Neural progenitor cell (in vitro differentiated cells): ENCODE data around the gene ACP3. TPM values are rescaled to one million over a fixed set of nuclear protein-coding genes. Genes with fewer than 3 reads are reported as not detected.

Source experiments
- DNase-seq: peaks from one replicate; pipeline ENCODE4 v3.0.0-alpha.2; 2016; ENCODE audit warnings: low spot score
- H2AFZ ChIP-seq: fragments of 200-600 bp; sonication (generic); replicated peaks from 2 replicates; pipeline ENCODE4 v1.6.1; 2016; ENCODE audit warnings: antibody characterized with exemption
- H3F3A ChIP-seq: fragments of 200-600 bp; sonication (generic); 2 replicates; pipeline ENCODE4 v1.6.1; 2016; ENCODE audit warnings: antibody characterized with exemption, low read depth
- H3K27ac ChIP-seq: fragments of 200-600 bp; sonication (generic); 2 replicates; pipeline ENCODE4 v1.5.1; 2016; ENCODE audit warnings: mild to moderate bottlenecking
- H3K27me3 ChIP-seq: fragments of 200-600 bp; sonication (generic); 2 replicates; pipeline ENCODE4 v1.6.1; 2016; ENCODE audit warnings: mild to moderate bottlenecking, moderate library complexity
- H3K36me3 ChIP-seq: fragments of 200-600 bp; sonication (generic); 2 replicates; pipeline ENCODE4 v1.5.1; 2016
- H3K4me1 ChIP-seq: fragments of 200-600 bp; sonication (generic); 2 replicates; pipeline ENCODE4 v1.6.1; 2016; ENCODE audit warnings: mixed run types
- H3K4me2 ChIP-seq: fragments of 200-600 bp; sonication (generic); 2 replicates; pipeline ENCODE4 v1.6.1; 2016
- H3K4me3 ChIP-seq: fragments of 200-600 bp; sonication (generic); 2 replicates; pipeline ENCODE4 v1.5.1; 2016
- H3K79me2 ChIP-seq: fragments of 200-600 bp; sonication (generic); 2 replicates; pipeline ENCODE4 v1.6.1; 2016; ENCODE audit warnings: low read depth
- H3K9ac ChIP-seq: fragments of 200-600 bp; sonication (generic); 2 replicates; pipeline ENCODE4 v1.6.1; 2016
- H3K9me3 ChIP-seq: fragments of 200-600 bp; sonication (generic); 2 replicates; pipeline ENCODE4 v1.5.1; 2016; ENCODE audit warnings: low read depth
- H4K20me1 ChIP-seq: fragments of 200-600 bp; sonication (generic); 2 replicates; pipeline ENCODE4 v1.6.1; 2016; ENCODE audit warnings: low read depth
- H3K27ac Mint-ChIP-seq: 3 replicates; pipeline ENCODE4 v1.8.0; 2021; ENCODE audit warnings: mixed read lengths
- H3K27me3 Mint-ChIP-seq: 2 replicates; pipeline ENCODE4 v1.8.0; 2022; ENCODE audit warnings: low read depth, mild to moderate bottlenecking, inconsistent platforms, moderate library complexity, mixed read lengths; ENCODE audit not compliant: insufficient read depth
- H3K36me3 Mint-ChIP-seq: 3 replicates; pipeline ENCODE4 v1.8.0; 2021; ENCODE audit warnings: mixed read lengths
- H3K4me1 Mint-ChIP-seq: 3 replicates; pipeline ENCODE4 v1.8.0; 2021; ENCODE audit warnings: mixed read lengths
- H3K4me3 Mint-ChIP-seq: 3 replicates; pipeline ENCODE4 v1.8.0; 2021; ENCODE audit warnings: mild to moderate bottlenecking, moderate library complexity, mixed read lengths
- H3K9me3 Mint-ChIP-seq: 3 replicates; pipeline ENCODE4 v1.8.0; 2020; ENCODE audit warnings: mixed read lengths
- CTCF ChIP-seq: fragments of 200-600 bp; sonication (generic); IDR thresholded peaks from 2 replicates; pipeline ENCODE4 v1.5.1; 2017; ENCODE audit warnings: antibody characterized with exemption, mild to moderate bottlenecking
- EZH2 ChIP-seq: fragments of 200-600 bp; sonication (generic); IDR thresholded peaks from 2 replicates; pipeline ENCODE4 v1.6.1; 2017; ENCODE audit warnings: antibody characterized with exemption, mild to moderate bottlenecking, moderate library complexity
- EZH2phosphoT487 ChIP-seq: fragments of 200-600 bp; sonication (generic); IDR thresholded peaks from 2 replicates; pipeline ENCODE4 v1.6.1; 2017; ENCODE audit warnings: antibody characterized with exemption
- total RNA-seq: library from RNA; depleted of rRNA; stranded (reverse); fragments of >200 nt; gene quantifications from 2 replicates; pipeline ENCODE4 v1.2.3, GENCODE V29; 2015; ENCODE audit warnings: low replicate concordance

Gene ACP3
- total RNA-seq, 1 donor from 2014 or later, result not detected

GRCh38 chr3:132351222-132351806 lies 34.1 kb downstream of the ACP3 start:
- Histone ChIP-seq H2AFZ (peak overlapping the region; percentile 73), H3K4me2 (no peak overlapping the region), H3K36me3 (no peaks in the 10 kb centered on the region), H4K20me1 (no peaks in the 10 kb centered on the region), H3K27me3 (no peaks in the 10 kb centered on the region), H3F3A (no peaks in the 10 kb centered on the region), H3K4me3 (no peak overlapping the region), H3K79me2 (no peaks in the 10 kb centered on the region), H3K27ac (no peak overlapping the region), H3K9ac (no peak overlapping the region), H3K4me1 (peaks cover 10% of the 10 kb centered on the region), H3K9me3 (no peaks in the 10 kb centered on the region)
- no peak for DNase-seq
- no peaks in the 10 kb centered on the region for H3K36me3 Mint-ChIP-seq
- no peaks in the 10 kb centered on the region for H3K9me3 Mint-ChIP-seq
- H3K4me3 Mint-ChIP-seq, result no peak overlapping the region
- peaks cover 29% of the 10 kb centered on the region for H3K4me1 Mint-ChIP-seq
- H3K27ac Mint-ChIP-seq, result peak overlapping the region; percentile 31
- TF ChIP-seq CTCF (no peak), EZH2phosphoT487 (no peak), EZH2 (no peak)
- H3K27me3 Mint-ChIP-seq, result no peaks in the 10 kb centered on the region

GRCh38 chr3:132352556-132353143 lies 35.4 kb downstream of the ACP3 start:
- Histone ChIP-seq H3K36me3 (no peaks in the 10 kb centered on the region), H3K79me2 (no peaks in the 10 kb centered on the region), H3K27me3 (no peaks in the 10 kb centered on the region), H4K20me1 (no peaks in the 10 kb centered on the region), H3K9ac (no peak overlapping the region), H2AFZ (peak overlapping the region; percentile 17), H3K9me3 (no peaks in the 10 kb centered on the region), H3K27ac (no peak overlapping the region), H3K4me3 (no peak overlapping the region), H3K4me2 (no peak overlapping the region), H3K4me1 (peaks cover 10% of the 10 kb centered on the region), H3F3A (no peaks in the 10 kb centered on the region)
- Mint-ChIP-seq H3K27ac (peak overlapping the region; percentile 76), H3K4me1 (peaks cover 28% of the 10 kb centered on the region), H3K27me3 (no peaks in the 10 kb centered on the region), H3K36me3 (no peaks in the 10 kb centered on the region), H3K9me3 (no peaks in the 10 kb centered on the region), H3K4me3 (no peak overlapping the region)
- TF ChIP-seq EZH2 (no peak), CTCF (peak; percentile 99), EZH2phosphoT487 (no peak)
- peak; percentile 78 for DNase-seq

- no peaks in the 10 kb centered on the region for H3K9me3 Mint-ChIP-seq
- H3K4me3 Mint-ChIP-seq, result no peak overlapping the region
Observed at GRCh38 chr3:132354916-132355702, 37.9 kb downstream of the ACP3 start.

More at GRCh38 chr3:132354916-132355702, 37.9 kb downstream of the ACP3 start:
- Histone ChIP-seq H2AFZ (no peak overlapping the region), H3K27ac (no peak overlapping the region), H3K9me3 (no peaks in the 10 kb centered on the region), H4K20me1 (no peaks in the 10 kb centered on the region), H3F3A (no peaks in the 10 kb centered on the region), H3K4me3 (no peak overlapping the region), H3K9ac (no peak overlapping the region), H3K36me3 (no peaks in the 10 kb centered on the region), H3K4me2 (no peak overlapping the region), H3K27me3 (no peaks in the 10 kb centered on the region), H3K4me1 (peaks cover 10% of the 10 kb centered on the region), H3K79me2 (no peaks in the 10 kb centered on the region)
- peaks cover 28% of the 10 kb centered on the region for H3K4me1 Mint-ChIP-seq
- no peaks in the 10 kb centered on the region for H3K36me3 Mint-ChIP-seq
- no peak for TF ChIP-seq CTCF
- TF ChIP-seq EZH2phosphoT487, result no peak
- no peak for TF ChIP-seq EZH2
- H3K27ac Mint-ChIP-seq, result no peak overlapping the region
- DNase-seq, result no peak
- no peaks in the 10 kb centered on the region for H3K27me3 Mint-ChIP-seq
